HG02759 (cell line): ENCODE measurements around the gene POLR3B.
"Not testable (repeated sequence)": the region's sequence is repeated elsewhere in the genome, so short reads cannot be mapped to it uniquely, and the experiment has no call there.

Experiments used
- ATAC-seq: cut with Tn5 transposase; IDR thresholded peaks from one replicate; pipeline ENCODE4 v1.9.1; 2021; ENCODE audit warnings: mild to moderate bottlenecking, moderate library complexity; ENCODE audit not compliant: unreplicated experiment

The POLR3B gene

GRCh38 chr12:106342397-106343213 lies 14.9 kb upstream of the POLR3B start:
- ATAC-seq = no peak

GRCh38 chr12:106343214-106343528 lies 14.4 kb upstream of the POLR3B start:
- ATAC-seq = no peak

- no peak for ATAC-seq
These were observed 13.4 kb upstream of the POLR3B start for GRCh38 chr12:106344131-106344530.

- ATAC-seq = no peak
These were observed 11.8 kb upstream of the POLR3B start for GRCh38 chr12:106345746-106346145.

GRCh38 chr12:106348411-106348810 lies 9.1 kb upstream of the POLR3B start:
- no peak for ATAC-seq

GRCh38 chr12:106353175-106353574 lies 4.4 kb upstream of the POLR3B start:
- no peak for ATAC-seq

- peak; percentile 13 for ATAC-seq
These were observed 1.1 kb downstream of the POLR3B start for GRCh38 chr12:106358396-106359241.

- ATAC-seq = no peak
These were observed 2.3 kb downstream of the POLR3B start for GRCh38 chr12:106359646-106360399.

- no peak for ATAC-seq
These were observed 2.9 kb downstream of the POLR3B start for GRCh38 chr12:106360400-106360994.

GRCh38 chr12:106362971-106363370 lies 5.4 kb downstream of the POLR3B start:
- no peak for ATAC-seq

- ATAC-seq = no peak
These were observed 6.7 kb downstream of the POLR3B start for GRCh38 chr12:106364261-106364660.

- no peak for ATAC-seq
These were observed 12.2 kb downstream of the POLR3B start for GRCh38 chr12:106369624-106370346.

GRCh38 chr12:106378788-106379187 lies 21.2 kb downstream of the POLR3B start:
- ATAC-seq = no peak

- no peak for ATAC-seq
These were observed 23.4 kb downstream of the POLR3B start for GRCh38 chr12:106380954-106381353.

- ATAC-seq = not testable (repeated sequence)
These were observed 24.3 kb downstream of the POLR3B start for GRCh38 chr12:106381866-106382265.

GRCh38 chr12:106386813-106387535 lies 29.4 kb downstream of the POLR3B start:
- no peak for ATAC-seq

GRCh38 chr12:106387848-106388377 lies 30.4 kb downstream of the POLR3B start:
- ATAC-seq = no peak

GRCh38 chr12:106389151-106389550 lies 31.6 kb downstream of the POLR3B start:
- ATAC-seq = no peak

- no peak for ATAC-seq
These were observed 35.2 kb downstream of the POLR3B start for GRCh38 chr12:106392759-106393158.
